Thyroid gland (tissue), 4 donors: ENCODE measurements around the gene AHRR.

Experiments used
- CTCF ChIP-seq, 6 experiments: fragments of 200-600 bp in 3 of 6; fragments of 450-650 bp in 3 of 6; sonication (generic) in 3 of 6; IDR thresholded peaks; one replicate each; pipeline ENCODE4 v1.5.1; 2016 to 2019; ENCODE audit warnings: antibody characterized with exemption in 6 of 6, mild to moderate bottlenecking in 2 of 6, inconsistent platforms in 1 of 6, moderate library complexity in 1 of 6
- POLR2A ChIP-seq, 2 donors: fragments of 450-650 bp; IDR thresholded peaks; one replicate each; pipeline ENCODE4 v1.6.1; 2017; ENCODE audit warnings: antibody characterized with exemption in 2 of 2, mild to moderate bottlenecking in 2 of 2, moderate library complexity in 1 of 2

- no peak for TF ChIP-seq POLR2A (IDR thresholded peaks at IDR 0.05)
- TF ChIP-seq CTCF (IDR thresholded peaks at IDR 0.05), result no peak
These were observed 54.6 kb downstream of the AHRR start for GRCh38 chr5:375921-376798.
